GM12873 (cell line): ENCODE results near the gene ANKMY1.

ENCODE experiments used
- CTCF ChIP-seq: IDR thresholded peaks from 2 replicates; pipeline ENCODE4 v1.5.1; 2012; ENCODE audit warnings: low read depth, mild to moderate bottlenecking, moderate library complexity, low read length, control low read depth; ENCODE audit not compliant: insufficient read depth; ENCODE audit errors: missing control alignments

Gene ANKMY1

GRCh38 chr2:240529344-240529999 is 28.3 kb downstream of the ANKMY1 start:
- TF ChIP-seq CTCF: no peak

- no peak for TF ChIP-seq CTCF
Observed at GRCh38 chr2:240528406-240529040, 29.3 kb downstream of the ANKMY1 start.

- TF ChIP-seq CTCF: no peak
Observed at GRCh38 chr2:240527153-240527750, 30.5 kb downstream of the ANKMY1 start.

- no peak for TF ChIP-seq CTCF
Observed at GRCh38 chr2:240526521-240526920, 31.3 kb downstream of the ANKMY1 start.

- TF ChIP-seq CTCF: no peak
Observed at GRCh38 chr2:240525802-240526201, 32.0 kb downstream of the ANKMY1 start.

- no peak for TF ChIP-seq CTCF
Observed at GRCh38 chr2:240524963-240525718, 32.6 kb downstream of the ANKMY1 start.
